ENCODE results near the gene SLC25A42.

- TF ChIP-seq CTCF (IDR thresholded peaks at IDR 0.05) (no peak), EZH2 (IDR thresholded peaks at IDR 0.05; ENCODE audit: borderline replicate concordance, insufficient read depth, low read depth, low read length, poor library complexity, severe bottlenecking) (no peak)
These were observed 39.4 kb downstream of the SLC25A42 start for GRCh38 chr19:19103167-19103566.
